Measurements from ENCODE around the gene TRPC4. TPM values are rescaled to one million over a fixed set of nuclear protein-coding genes. Genes with fewer than 3 reads are reported as not detected.
A peak's percentile ranks its signal among the peaks of the same experiment; 100 is the strongest.
"Not testable (repeated sequence)": the region's sequence is repeated elsewhere in the genome, so short reads cannot be mapped to it uniquely, and the experiment has no call there.

TRPC4 gene
- polyA plus RNA-seq, 5 donors = 0.13 to 0.49 (median 0.26) TPM

DNA sequence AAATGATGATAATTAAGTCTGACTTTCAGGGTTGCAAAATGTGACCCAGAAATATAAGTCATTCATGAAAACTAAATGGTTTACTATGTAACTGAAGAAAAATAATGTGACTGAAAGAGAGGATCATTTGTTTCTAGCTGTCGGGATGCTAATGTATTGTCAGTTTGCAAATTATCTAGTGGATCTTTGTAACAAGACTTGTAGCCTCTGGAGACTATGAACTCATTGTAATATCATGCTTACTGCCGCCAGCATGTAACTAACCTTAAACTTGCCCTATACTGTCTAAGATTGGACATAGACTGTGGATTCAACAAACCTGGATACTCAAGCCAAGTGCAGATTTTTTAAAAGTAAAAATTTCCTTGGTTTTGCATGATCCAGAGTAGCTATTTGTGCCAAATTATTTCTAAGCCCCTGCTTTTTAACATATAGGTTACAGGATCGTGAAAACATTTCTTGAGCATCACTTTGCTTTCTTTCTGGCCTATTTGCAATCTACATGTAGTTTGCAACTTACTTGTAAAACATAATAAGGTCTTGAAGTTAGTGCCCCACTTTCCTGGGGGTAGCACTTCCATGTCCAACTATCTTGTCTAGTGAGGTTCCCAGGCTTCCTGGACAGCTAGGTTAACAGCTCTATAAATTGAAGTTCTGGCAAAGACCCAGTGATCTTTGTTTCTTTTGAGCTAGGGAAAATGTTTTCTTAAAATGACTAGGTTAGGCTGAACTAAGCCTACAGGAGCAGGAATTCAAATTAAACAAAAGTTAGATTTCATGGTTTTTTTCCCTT lies 267.7 kb downstream of the TRPC4 start:
- no peak for DNase-seq

DNA sequence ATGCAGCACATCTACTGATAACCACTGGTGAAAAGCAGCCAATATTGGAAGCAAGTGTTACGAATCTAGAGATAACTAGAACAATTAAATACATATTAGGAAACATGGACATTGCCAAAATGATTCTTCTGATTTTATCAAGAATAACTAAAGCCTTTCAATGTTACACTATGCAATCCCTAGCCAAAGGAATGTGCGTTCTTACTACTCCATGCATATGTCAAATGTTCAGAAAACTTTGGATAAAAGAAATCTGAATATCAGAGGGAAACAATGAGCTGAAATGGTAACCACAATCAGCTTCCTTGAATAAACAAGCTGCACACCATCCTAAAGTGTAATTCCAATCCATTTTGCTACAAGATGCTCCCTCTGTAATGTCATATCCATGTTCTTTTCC lies 270.1 kb downstream of the TRPC4 start:
- DNase-seq = no peak

- peak in 1 of 2 donors; percentile 60 for DNase-seq
Measured at GRCh38 chr13:37598597-37598996, 271.0 kb downstream of the TRPC4 start, which contains the start of gene POSTN. Gene POSTN, minus strand, starts transcription at chr13:37598768. Its CDS starts 42 bp downstream, at chr13:37598726.

DNA sequence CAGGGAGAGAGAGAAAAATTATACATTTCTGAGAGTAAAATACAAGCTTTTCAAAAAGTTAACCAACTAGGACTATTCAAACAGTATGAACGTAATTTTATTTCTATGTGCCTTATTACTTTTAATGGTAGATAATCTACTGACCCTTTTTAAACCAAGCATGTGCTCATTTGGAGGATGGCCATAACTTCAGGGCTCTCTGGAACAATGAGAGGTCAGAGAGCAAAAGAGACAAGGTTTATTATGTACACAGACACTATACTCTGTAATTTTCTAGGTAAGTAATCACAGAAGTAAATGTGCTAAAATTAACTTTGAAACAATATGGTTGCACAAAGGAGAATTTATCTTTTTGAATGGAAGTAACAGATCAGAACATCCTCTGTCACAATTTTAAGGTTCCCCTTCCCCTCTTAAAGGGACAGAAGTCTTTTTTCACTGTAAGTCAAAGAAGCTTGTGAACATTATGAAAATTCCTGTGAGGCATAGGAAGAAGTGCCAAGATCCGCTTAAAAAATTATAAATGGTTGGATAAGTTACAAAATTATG lies 272.0 kb downstream of the TRPC4 start:
- no peak for DNase-seq

DNA sequence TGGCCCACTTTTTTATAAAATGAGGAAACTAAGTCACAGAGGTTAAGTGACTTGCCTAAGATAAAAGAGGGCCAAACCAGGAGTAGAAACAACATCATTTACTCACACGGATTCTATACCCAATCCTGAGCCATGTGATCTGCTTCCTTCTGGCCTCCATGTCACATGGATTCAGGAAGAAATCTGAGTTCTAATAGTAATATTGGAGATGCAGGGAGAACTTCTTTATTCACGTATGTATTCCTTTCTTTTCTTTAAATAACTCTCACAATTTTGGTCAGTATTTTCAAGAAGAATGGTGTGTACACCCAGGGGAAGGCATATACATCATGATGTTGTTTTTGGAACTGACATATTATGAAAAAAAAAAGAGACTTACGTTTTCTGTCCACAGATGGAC lies 272.8 kb downstream of the TRPC4 start:
- DNase-seq = no peak

DNA sequence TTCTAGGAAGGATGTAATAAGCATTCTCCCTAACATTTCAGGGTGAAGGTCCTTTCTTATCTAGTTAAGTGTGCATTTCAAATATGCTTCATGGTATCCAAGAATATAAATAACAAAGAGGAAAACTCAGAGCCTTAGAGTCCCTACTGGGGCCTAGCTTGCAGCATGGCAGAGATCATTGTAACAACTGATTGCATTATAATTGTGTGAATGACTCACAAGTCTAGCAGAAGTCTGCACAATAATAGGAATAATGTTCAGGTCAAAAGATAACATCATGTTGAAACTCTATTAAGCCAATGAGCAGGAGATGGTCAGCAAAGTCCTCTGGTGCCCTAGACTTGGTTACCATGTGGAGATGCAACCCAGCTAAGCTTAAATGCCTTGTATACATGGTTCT lies 274.4 kb downstream of the TRPC4 start:
- DNase-seq = no peak

- DNase-seq = no peak
Measured at GRCh38 chr13:37594550-37594949, 275.0 kb downstream of the TRPC4 start.

GRCh38 chr13:37589381-37589780 lies 280.2 kb downstream of the TRPC4 start:
- DNase-seq = not testable (repeated sequence)

DNA sequence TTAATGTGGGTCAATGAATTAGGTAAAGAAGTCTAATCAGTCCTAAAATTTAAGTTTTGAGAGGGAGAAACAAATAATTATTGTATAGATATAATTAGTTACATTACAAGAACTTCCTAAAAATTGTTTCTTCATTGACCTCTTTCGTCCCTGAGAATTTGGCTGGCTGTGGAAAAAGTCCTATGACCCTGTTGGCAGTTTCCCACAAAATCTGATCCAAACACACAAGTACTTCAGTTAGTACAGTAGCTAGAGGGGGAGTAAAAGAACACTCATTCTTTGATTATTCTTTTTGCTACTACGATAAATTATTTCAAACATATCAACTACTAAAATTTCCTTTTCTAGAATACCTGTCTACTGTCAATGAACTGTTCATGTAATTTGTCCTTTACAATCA lies 282.3 kb downstream of the TRPC4 start:
- no peak for DNase-seq
